Esophagus muscularis mucosa (tissue), 4 donors: ENCODE results near the gene ZNF480. TPM values are rescaled to one million over a fixed set of nuclear protein-coding genes. Genes with fewer than 3 reads are reported as not detected.
A peak's percentile ranks its signal among the peaks of the same experiment; 100 is the strongest.
"Not testable (repeated sequence)": the region's sequence is repeated elsewhere in the genome, so short reads cannot be mapped to it uniquely, and the experiment has no call there.

ENCODE experiments used
- DNase-seq: peaks from one replicate; pipeline ENCODE4 v3.0.0-alpha.2; 2017; ENCODE audit errors: extremely low spot score
- H3K27ac ChIP-seq, 4 donors: fragments of 200-600 bp; sonication (generic); replicated peaks in 1 of 4; 1 replicate in 3 of 4; 2 replicates in 1 of 4; pipeline ENCODE4 v1.5.1; 2016 to 2019; ENCODE audit warnings: mild to moderate bottlenecking in 1 of 4
- H3K27me3 ChIP-seq, 4 donors: fragments of 200-600 bp; sonication (generic); one replicate each; pipeline versions ENCODE4 v1.5.1 to v1.6.0; 2016 to 2019
- H3K36me3 ChIP-seq, 4 donors: fragments of 200-600 bp; sonication (generic); one replicate each; pipeline ENCODE4 v1.5.1; 2016 to 2019
- H3K4me1 ChIP-seq, 4 donors: fragments of 200-600 bp; sonication (generic); one replicate each; pipeline ENCODE4 v1.5.1; 2016 to 2019
- H3K4me3 ChIP-seq, 4 donors: fragments of 200-600 bp; sonication (generic); 1 replicate in 2 of 4; 2 replicates in 2 of 4; pipeline ENCODE4 v1.5.1; 2016 to 2019; ENCODE audit warnings: mild to moderate bottlenecking in 4 of 4, moderate library complexity in 1 of 4
- H3K9me3 ChIP-seq, 4 donors: fragments of 200-600 bp; sonication (generic); 1 replicate in 3 of 4; 2 replicates in 1 of 4; pipeline ENCODE4 v1.5.1; 2016 to 2019
- EP300 ChIP-seq: sonication (generic); formaldehyde crosslinking; IDR thresholded peaks from one replicate; pipeline ENCODE4 v1.6.1; 2017; ENCODE audit warnings: antibody characterized with exemption
- POLR2A ChIP-seq: fragments of 450-650 bp; IDR thresholded peaks from one replicate; pipeline ENCODE4 v1.6.1; 2017; ENCODE audit warnings: antibody characterized with exemption, moderate library complexity, mild to moderate bottlenecking, low read depth
- POLR2AphosphoS5 ChIP-seq, 2 donors: sonication (generic); formaldehyde crosslinking; IDR thresholded peaks; one replicate each; pipeline ENCODE4 v1.6.1; 2017; ENCODE audit warnings: antibody characterized with exemption in 2 of 2
- WGBS: methylation state at CpG from one replicate; pipeline ENCODE4 v1.1.5; 2018; 5-methylcytosine and 5-hydroxymethylcytosine counted together
- intact Hi-C: fragments of 100-400 bp; cut with DNase I; formaldehyde crosslinking; loops from one replicate; pipeline ENCODE4 v1.15.1; 2023
- total RNA-seq, 4 donors: library from RNA; depleted of rRNA; stranded (reverse); fragments of >200 nt; gene quantifications; one replicate each; pipeline versions ENCODE4 v1.1.0 to v1.2.1, GENCODE V29; 2016
- TF ChIP-seq, protein P1 (sequence below), 3 experiments: fragments of 200-600 bp in 2 of 3; fragments of 450-650 bp in 1 of 3; sonication (generic) in 2 of 3; IDR thresholded peaks; one replicate each; pipeline ENCODE4 v1.5.1; 2017 to 2019; ENCODE audit warnings: antibody characterized with exemption in 3 of 3, mild to moderate bottlenecking in 2 of 3, moderate library complexity in 1 of 3

ZNF480 gene
- 1 to 10 TPM; 6.0 to 10.0 (median 7.2) TPM for total RNA-seq

- Histone ChIP-seq H3K36me3 (peaks cover 16 to 40% (median 29%) of the 10 kb centered on the region in 4 donors), H3K27ac (peak within 1 kb of the TSS; percentile 89 to 97 (median 94)), H3K9me3 (peaks cover 0 to under 1% (median 0%) of the 10 kb centered on the region in 4 donors), H3K4me1 (peaks cover 15 to 21% (median 19%) of the 10 kb centered on the region in 4 donors), H3K27me3 (no peaks in the 10 kb centered on the region), H3K4me3 (peak within 1 kb of the TSS; percentile 86 to 89 (median 86))
- peak; percentile 93 for DNase-seq
- WGBS, result 1% methylated on average over 34 of the region's 75 CpGs
- intact Hi-C loops, result loop anchor here (1.0 kb wide), 1 partner anchor 28 kb away; the partner anchor contains the start of gene ZNF766
- TF ChIP-seq, protein P1, sequence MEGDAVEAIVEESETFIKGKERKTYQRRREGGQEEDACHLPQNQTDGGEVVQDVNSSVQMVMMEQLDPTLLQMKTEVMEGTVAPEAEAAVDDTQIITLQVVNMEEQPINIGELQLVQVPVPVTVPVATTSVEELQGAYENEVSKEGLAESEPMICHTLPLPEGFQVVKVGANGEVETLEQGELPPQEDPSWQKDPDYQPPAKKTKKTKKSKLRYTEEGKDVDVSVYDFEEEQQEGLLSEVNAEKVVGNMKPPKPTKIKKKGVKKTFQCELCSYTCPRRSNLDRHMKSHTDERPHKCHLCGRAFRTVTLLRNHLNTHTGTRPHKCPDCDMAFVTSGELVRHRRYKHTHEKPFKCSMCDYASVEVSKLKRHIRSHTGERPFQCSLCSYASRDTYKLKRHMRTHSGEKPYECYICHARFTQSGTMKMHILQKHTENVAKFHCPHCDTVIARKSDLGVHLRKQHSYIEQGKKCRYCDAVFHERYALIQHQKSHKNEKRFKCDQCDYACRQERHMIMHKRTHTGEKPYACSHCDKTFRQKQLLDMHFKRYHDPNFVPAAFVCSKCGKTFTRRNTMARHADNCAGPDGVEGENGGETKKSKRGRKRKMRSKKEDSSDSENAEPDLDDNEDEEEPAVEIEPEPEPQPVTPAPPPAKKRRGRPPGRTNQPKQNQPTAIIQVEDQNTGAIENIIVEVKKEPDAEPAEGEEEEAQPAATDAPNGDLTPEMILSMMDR (IDR thresholded peaks at IDR 0.05), result peak in 2 of 3 experiments; percentile 12 to 16
- TF ChIP-seq POLR2AphosphoS5 (IDR thresholded peaks at IDR 0.05), result peak; percentile 83 to 91
- no peak for TF ChIP-seq EP300
Measured at GRCh38 chr19:52296773-52297600, at the start of gene ZNF480. ZNF480 (plus strand) TSS chr19:52297169; CDS start chr19:52300413, 3,244 bp downstream.

- no peak for DNase-seq
- intact Hi-C loops, result loop anchor here (10.0 kb wide), 1 partner anchor 507 kb away; no protein-coding TSS in a partner anchor
- WGBS, result 9% methylated on average over 6 of the region's 6 CpGs
- TF ChIP-seq EP300 (no peak), POLR2A (no peak)
- TF ChIP-seq, protein P1 (IDR thresholded peaks at IDR 0.05), result peak; percentile 45 to 56 (median 52)
- no peak overlapping the region for H3K27ac ChIP-seq
- H3K36me3 ChIP-seq, result no peaks in the 10 kb centered on the region
- no peaks in the 10 kb centered on the region for H3K9me3 ChIP-seq
- H3K4me1 ChIP-seq, result no peaks in the 10 kb centered on the region
- H3K27me3 ChIP-seq, result no peaks in the 10 kb centered on the region
- H3K4me3 ChIP-seq, result no peak overlapping the region
Measured at GRCh38 chr19:52248241-52248640, 48.7 kb upstream of the ZNF480 start.

GRCh38 chr19:52258426-52258825 lies 38.5 kb upstream of the ZNF480 start:
- no peaks in the 10 kb centered on the region for H3K4me1 ChIP-seq
- no peak for TF ChIP-seq POLR2A
- TF ChIP-seq EP300, result no peak
- TF ChIP-seq, protein P1 (IDR thresholded peaks at IDR 0.05), result no peak
- TF ChIP-seq POLR2AphosphoS5 (IDR thresholded peaks at IDR 0.05), result no peak
- WGBS, result 92% methylated on average over 5 of the region's 5 CpGs
- no peak for DNase-seq
- H3K4me3 ChIP-seq, result no peak overlapping the region
- H3K9me3 ChIP-seq, result no peaks in the 10 kb centered on the region
- H3K36me3 ChIP-seq, result no peaks in the 10 kb centered on the region
- intact Hi-C loops, result no loop called here
- H3K27me3 ChIP-seq, result no peaks in the 10 kb centered on the region
- no peak overlapping the region for H3K27ac ChIP-seq

GRCh38 chr19:52265556-52265955 lies 31.4 kb upstream of the ZNF480 start:
- H3K27me3 ChIP-seq, H3K27ac ChIP-seq, H3K4me3 ChIP-seq, H3K9me3 ChIP-seq, DNase-seq, H3K36me3 ChIP-seq, intact Hi-C loops: not testable (repeated sequence)
- peaks cover 7 to 10% (median 8%) of the 10 kb centered on the region in 4 donors for H3K4me1 ChIP-seq
- 94% methylated on average over 6 of the region's 6 CpGs for WGBS
